ENCODE measurements around the gene TMPRSS9. TPM values are rescaled to one million over a fixed set of nuclear protein-coding genes. Genes with fewer than 3 reads are reported as not detected.

The TMPRSS9 gene
- polyA plus RNA-seq, 1 donor, result 1.9 TPM

DNA sequence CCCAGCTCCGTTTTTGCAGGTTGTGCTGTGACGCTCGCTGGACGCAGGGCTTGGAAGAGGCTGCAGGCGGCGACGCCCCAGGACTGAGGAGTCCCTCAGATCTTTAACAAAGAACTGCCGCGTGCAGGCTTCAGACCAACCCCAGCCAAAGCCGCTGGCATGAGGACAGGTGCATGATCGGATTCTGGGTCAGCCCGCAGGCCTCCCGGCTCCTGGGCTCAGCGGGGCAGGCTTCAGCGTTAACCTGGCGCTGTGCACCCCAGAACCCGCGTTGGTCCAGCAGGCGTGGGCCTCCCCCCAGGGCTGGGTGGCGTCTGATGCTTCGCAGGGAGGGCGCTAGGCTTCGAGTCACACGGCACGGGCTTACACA, 68.2 kb downstream of the TMPRSS9 start:
- H3K4me3 ChIP-seq (ENCODE audit: low read length), result peak overlapping the region; percentile 84
- DNase-seq, result no peak

GRCh38 chr19:2428756-2429711, 69.0 kb downstream of the TMPRSS9 start:
- no peaks in the 10 kb centered on the region for H3K27me3 ChIP-seq (ENCODE audit: control insufficient read depth, insufficient read depth, low read length)
- no peak overlapping the region for H3K4me3 ChIP-seq (ENCODE audit: low read length)
- no peaks in the 10 kb centered on the region for H3K9me3 ChIP-seq (ENCODE audit: control insufficient read depth, low read depth, low read length)
- no peak for DNase-seq
- WGBS (ENCODE audit: insufficient coverage, low lambda C conversion rate), result no CpG with 5 or more reads among the region's 37 CpGs
- peaks cover 35% of the 10 kb centered on the region for H3K36me3 ChIP-seq (ENCODE audit: control insufficient read depth, insufficient read depth, low read length)
- H3K4me1 ChIP-seq (ENCODE audit: control insufficient read depth, insufficient read depth, low read length), result peaks cover 26% of the 10 kb centered on the region
- H3K27ac ChIP-seq (ENCODE audit: low read length), result peak overlapping the region; percentile 92

More for the DNA sequence above, 68.2 kb downstream of the TMPRSS9 start:
- peaks cover 33% of the 10 kb centered on the region for H3K36me3 ChIP-seq (ENCODE audit: control insufficient read depth, insufficient read depth, low read length)
- no peaks in the 10 kb centered on the region for H3K9me3 ChIP-seq (ENCODE audit: control insufficient read depth, low read depth, low read length)
- WGBS (ENCODE audit: insufficient coverage, low lambda C conversion rate), result no CpG with 5 or more reads among the region's 25 CpGs
- no peaks in the 10 kb centered on the region for H3K27me3 ChIP-seq (ENCODE audit: control insufficient read depth, insufficient read depth, low read length)
- H3K27ac ChIP-seq (ENCODE audit: low read length), result peak overlapping the region; percentile 92
- peaks cover 31% of the 10 kb centered on the region for H3K4me1 ChIP-seq (ENCODE audit: control insufficient read depth, insufficient read depth, low read length)

DNA sequence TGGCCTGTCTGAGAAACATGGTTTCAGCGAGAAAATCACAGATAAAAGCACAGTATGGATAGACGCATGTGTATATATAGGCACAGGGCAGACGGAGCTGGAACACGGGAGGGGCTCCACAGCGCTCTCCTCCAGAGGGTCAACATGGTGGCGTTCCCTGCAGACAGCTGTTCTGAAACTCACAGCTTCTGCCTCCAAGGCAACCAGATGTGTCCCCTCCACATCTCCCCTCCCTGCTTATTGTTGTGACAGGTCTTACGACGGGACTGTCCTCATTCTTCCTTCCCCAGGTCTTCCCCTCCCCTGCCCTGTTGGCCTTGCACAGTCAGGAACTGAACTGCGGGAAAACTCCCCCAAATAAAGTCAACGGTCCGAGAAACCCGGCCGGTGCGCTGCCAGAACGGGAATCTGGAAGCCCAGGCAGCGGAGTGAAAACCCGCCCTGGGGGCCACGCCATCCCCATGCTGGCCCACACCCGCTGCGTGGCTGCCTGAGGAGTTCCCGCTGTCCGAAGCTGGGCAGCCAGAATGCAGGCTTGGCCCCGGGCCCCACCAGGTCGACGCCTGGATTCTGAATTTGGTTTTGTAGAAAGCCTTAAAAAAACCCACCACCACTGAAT, 70.0 kb downstream of the TMPRSS9 start:
- Histone ChIP-seq H3K27ac (ENCODE audit: low read length) (no peak overlapping the region), H3K27me3 (ENCODE audit: control insufficient read depth, insufficient read depth, low read length) (no peaks in the 10 kb centered on the region), H3K9me3 (ENCODE audit: control insufficient read depth, low read depth, low read length) (no peaks in the 10 kb centered on the region), H3K4me1 (ENCODE audit: control insufficient read depth, insufficient read depth, low read length) (peaks cover 23% of the 10 kb centered on the region), H3K36me3 (ENCODE audit: control insufficient read depth, insufficient read depth, low read length) (peaks cover 42% of the 10 kb centered on the region), H3K4me3 (ENCODE audit: low read length) (no peak overlapping the region)
- 100% methylated on average over 1 of the region's 25 CpGs for WGBS (ENCODE audit: insufficient coverage, low lambda C conversion rate)
- no peak for DNase-seq

DNA sequence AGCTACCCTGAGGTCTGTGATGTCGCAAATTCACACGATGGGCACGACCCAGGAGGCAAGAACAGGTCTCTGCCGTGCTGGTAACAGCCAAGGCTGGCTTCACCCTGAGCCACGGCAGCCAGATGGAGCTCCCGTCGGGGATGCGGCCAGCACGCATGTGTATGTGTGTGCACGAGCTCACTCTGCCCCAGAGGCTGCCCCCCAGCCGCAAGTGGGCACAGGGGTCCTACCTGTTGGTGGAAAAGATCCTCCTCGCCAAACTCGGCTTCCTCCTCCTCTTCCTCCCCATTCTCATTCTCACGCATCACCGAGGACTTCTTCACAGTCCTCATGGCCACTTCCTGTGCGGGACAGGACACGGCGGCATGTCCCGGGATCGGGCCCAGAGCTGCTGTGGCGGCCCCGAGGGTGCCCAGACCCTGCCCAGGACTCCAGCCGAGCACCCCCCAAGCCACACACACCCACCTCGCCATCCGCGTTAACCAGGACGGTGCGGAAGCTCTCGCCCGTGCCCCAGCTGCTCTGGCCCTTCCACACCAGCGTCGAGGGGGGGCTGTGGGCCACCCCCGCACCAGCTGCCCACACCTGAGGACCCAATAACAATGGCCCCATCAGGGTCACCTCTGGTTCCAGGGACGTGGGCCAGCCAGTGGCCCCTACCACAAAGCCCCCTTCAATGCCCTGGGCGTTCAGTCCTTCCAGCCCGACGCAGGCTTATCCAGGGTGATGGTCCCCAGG, 71.4 kb downstream of the TMPRSS9 start:
- no peak overlapping the region for H3K4me3 ChIP-seq (ENCODE audit: low read length)

DNA sequence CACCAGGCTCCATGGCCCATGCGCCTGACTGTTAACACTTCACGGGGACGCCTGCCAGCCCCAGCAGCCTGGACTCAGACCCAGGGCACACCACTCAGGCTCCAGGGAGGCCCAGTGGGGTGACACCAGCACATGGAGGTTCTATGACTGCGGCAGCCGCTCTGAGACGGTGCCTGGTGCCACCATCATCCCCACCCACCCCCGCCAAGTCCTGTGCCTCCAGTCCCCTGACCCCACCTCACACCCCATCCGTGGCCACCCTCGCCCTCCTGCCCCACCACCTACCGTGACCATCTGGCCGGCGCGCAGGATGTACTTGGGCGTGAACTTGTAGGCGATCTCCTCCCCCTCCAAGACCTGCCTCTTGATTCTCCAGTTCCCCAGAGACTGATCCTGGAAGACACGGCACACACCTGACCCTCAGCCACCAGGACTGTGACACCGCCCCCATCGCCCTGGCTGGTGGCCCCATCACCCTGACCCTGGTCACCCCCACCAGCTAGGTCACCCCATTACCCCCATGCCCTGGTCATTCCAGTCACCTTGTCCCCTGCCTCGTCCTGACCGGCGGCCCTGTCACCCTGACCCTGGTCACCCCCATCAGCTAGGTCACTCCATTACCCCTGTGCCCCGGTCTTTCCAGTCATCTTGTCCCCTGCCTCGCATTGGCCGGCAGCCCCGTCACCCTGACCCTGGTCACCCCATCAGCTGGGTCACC, 72.2 kb downstream of the TMPRSS9 start:
- Histone ChIP-seq H3K27ac (ENCODE audit: low read length) (no peak overlapping the region), H3K9me3 (ENCODE audit: control insufficient read depth, low read depth, low read length) (peaks cover 4% of the 10 kb centered on the region), H3K4me3 (ENCODE audit: low read length) (no peak overlapping the region), H3K4me1 (ENCODE audit: control insufficient read depth, insufficient read depth, low read length) (peaks cover 9% of the 10 kb centered on the region), H3K36me3 (ENCODE audit: control insufficient read depth, insufficient read depth, low read length) (peaks cover 46% of the 10 kb centered on the region), H3K27me3 (ENCODE audit: control insufficient read depth, insufficient read depth, low read length) (no peaks in the 10 kb centered on the region)
- DNase-seq, result no peak
- WGBS (ENCODE audit: insufficient coverage, low lambda C conversion rate), result no CpG with 5 or more reads among the region's 25 CpGs

More for the DNA sequence above, 71.4 kb downstream of the TMPRSS9 start:
- Histone ChIP-seq H3K27ac (ENCODE audit: low read length) (no peak overlapping the region), H3K27me3 (ENCODE audit: control insufficient read depth, insufficient read depth, low read length) (no peaks in the 10 kb centered on the region), H3K9me3 (ENCODE audit: control insufficient read depth, low read depth, low read length) (no peaks in the 10 kb centered on the region), H3K36me3 (ENCODE audit: control insufficient read depth, insufficient read depth, low read length) (peaks cover 40% of the 10 kb centered on the region), H3K4me1 (ENCODE audit: control insufficient read depth, insufficient read depth, low read length) (peaks cover 11% of the 10 kb centered on the region)
- no peak for DNase-seq
- WGBS (ENCODE audit: insufficient coverage, low lambda C conversion rate), result no CpG with 5 or more reads among the region's 37 CpGs

- Histone ChIP-seq H3K27ac (ENCODE audit: low read length) (no peak overlapping the region), H3K27me3 (ENCODE audit: control insufficient read depth, insufficient read depth, low read length) (no peaks in the 10 kb centered on the region), H3K36me3 (ENCODE audit: control insufficient read depth, insufficient read depth, low read length) (peaks cover 56% of the 10 kb centered on the region), H3K4me1 (ENCODE audit: control insufficient read depth, insufficient read depth, low read length) (peaks cover 2% of the 10 kb centered on the region), H3K9me3 (ENCODE audit: control insufficient read depth, low read depth, low read length) (peaks cover 4% of the 10 kb centered on the region), H3K4me3 (ENCODE audit: low read length) (no peak overlapping the region)
- DNase-seq, result no peak
- no CpG with 5 or more reads among the region's 30 CpGs for WGBS (ENCODE audit: insufficient coverage, low lambda C conversion rate)
Observed at GRCh38 chr19:2433854-2434253, 73.8 kb downstream of the TMPRSS9 start.

DNA sequence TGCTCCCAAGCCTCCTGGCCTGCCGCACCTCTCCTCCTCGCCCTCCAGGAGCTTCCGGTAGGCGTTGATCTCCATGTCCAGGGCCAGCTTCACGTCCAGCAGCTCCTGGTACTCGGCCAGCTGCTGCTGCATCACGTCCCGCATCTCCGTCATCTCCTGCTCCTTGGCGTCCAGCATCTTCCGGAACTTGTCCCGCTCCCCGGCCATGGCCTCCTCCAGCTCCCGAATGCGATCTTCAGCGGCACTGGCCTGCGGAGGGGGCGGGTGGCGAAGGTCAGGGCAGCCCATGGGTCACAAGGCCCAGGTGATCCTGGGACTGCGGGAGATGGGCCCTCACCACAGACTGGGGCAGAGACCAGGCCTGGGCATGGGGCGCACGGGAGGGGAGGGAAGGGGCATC, 74.2 kb downstream of the TMPRSS9 start:
- WGBS (ENCODE audit: insufficient coverage, low lambda C conversion rate), result no CpG with 5 or more reads among the region's 22 CpGs

GRCh38 chr19:2434721-2435265, 74.7 kb downstream of the TMPRSS9 start:
- Histone ChIP-seq H3K9me3 (ENCODE audit: control insufficient read depth, low read depth, low read length) (peaks cover 4% of the 10 kb centered on the region), H3K27me3 (ENCODE audit: control insufficient read depth, insufficient read depth, low read length) (no peaks in the 10 kb centered on the region), H3K4me3 (ENCODE audit: low read length) (no peak overlapping the region), H3K27ac (ENCODE audit: low read length) (no peak overlapping the region), H3K36me3 (ENCODE audit: control insufficient read depth, insufficient read depth, low read length) (peaks cover 56% of the 10 kb centered on the region), H3K4me1 (ENCODE audit: control insufficient read depth, insufficient read depth, low read length) (no peaks in the 10 kb centered on the region)
- WGBS (ENCODE audit: insufficient coverage, low lambda C conversion rate), result 100% methylated on average over 6 of the region's 42 CpGs
- no peak for DNase-seq

More for the DNA sequence above, 74.2 kb downstream of the TMPRSS9 start:
- no peaks in the 10 kb centered on the region for H3K27me3 ChIP-seq (ENCODE audit: control insufficient read depth, insufficient read depth, low read length)
- peaks cover 58% of the 10 kb centered on the region for H3K36me3 ChIP-seq (ENCODE audit: control insufficient read depth, insufficient read depth, low read length)
- H3K4me3 ChIP-seq (ENCODE audit: low read length), result no peak overlapping the region
- H3K9me3 ChIP-seq (ENCODE audit: control insufficient read depth, low read depth, low read length), result peaks cover 4% of the 10 kb centered on the region
- H3K27ac ChIP-seq (ENCODE audit: low read length), result no peak overlapping the region
- no peak for DNase-seq
- no peaks in the 10 kb centered on the region for H3K4me1 ChIP-seq (ENCODE audit: control insufficient read depth, insufficient read depth, low read length)

DNA sequence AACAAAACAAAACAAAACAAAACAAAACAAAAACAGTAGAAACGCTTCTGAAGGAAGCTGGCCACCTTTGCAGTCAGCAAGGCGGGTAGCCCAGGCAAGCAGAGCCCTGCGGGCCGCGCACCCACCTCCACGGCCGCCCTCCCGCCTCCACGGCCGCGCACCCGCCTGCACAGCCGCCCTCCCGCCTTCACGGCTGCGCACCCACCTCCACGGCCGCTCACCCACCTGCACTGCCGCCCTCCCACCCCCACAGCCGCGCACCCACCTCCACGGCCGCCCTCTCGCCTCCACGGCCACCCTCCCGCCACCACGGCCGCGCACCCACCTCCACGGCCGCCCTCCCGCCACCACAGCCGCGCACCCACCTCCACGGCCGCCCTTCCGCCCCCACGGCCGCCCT, 76.3 kb downstream of the TMPRSS9 start:
- H3K4me3 ChIP-seq (ENCODE audit: low read length), result no peak overlapping the region
- DNase-seq, result no peak
- no peaks in the 10 kb centered on the region for H3K27me3 ChIP-seq (ENCODE audit: control insufficient read depth, insufficient read depth, low read length)
- no CpG with 5 or more reads among the region's 39 CpGs for WGBS (ENCODE audit: insufficient coverage, low lambda C conversion rate)
- H3K4me1 ChIP-seq (ENCODE audit: control insufficient read depth, insufficient read depth, low read length), result no peaks in the 10 kb centered on the region
- H3K9me3 ChIP-seq (ENCODE audit: control insufficient read depth, low read depth, low read length), result peaks cover 4% of the 10 kb centered on the region
- no peak overlapping the region for H3K27ac ChIP-seq (ENCODE audit: low read length)
- H3K36me3 ChIP-seq (ENCODE audit: control insufficient read depth, insufficient read depth, low read length), result peaks cover 46% of the 10 kb centered on the region

Data from large intestine (tissue), 3 donors.